CD14-positive monocyte (primary cell): ENCODE measurements around the gene MDH1B. TPM values are rescaled to one million over a fixed set of nuclear protein-coding genes. Genes with fewer than 3 reads are reported as not detected.

Source experiments
- DNase-seq, 3 donors: peaks; one replicate each; pipeline ENCODE4 v3.0.0-alpha.2; 2011 to 2022
- H2AFZ ChIP-seq: 2 replicates; pipeline ENCODE4 v1.6.0; 2012; ENCODE audit warnings: mild to moderate bottlenecking, low read depth, low read length, inconsistent platforms; ENCODE audit not compliant: insufficient read depth, poor library complexity, severe bottlenecking
- H3K27ac ChIP-seq, 2 donors: 1 replicate in 1 of 2; 2 replicates in 1 of 2; pipeline ENCODE4 v1.5.1; 2012 to 2013; ENCODE audit warnings: low read length in 2 of 2, control low read depth in 1 of 2, inconsistent platforms in 1 of 2, low read depth in 1 of 2, mild to moderate bottlenecking in 1 of 2
- H3K27me3 ChIP-seq, 2 donors: one replicate each; pipeline versions ENCODE4 v1.6.0 to v1.6.1; 2011 to 2013; ENCODE audit warnings: low read length in 2 of 2; ENCODE audit not compliant: control insufficient read depth in 2 of 2, insufficient read depth in 2 of 2
- H3K36me3 ChIP-seq, 2 donors: replicated peaks in 1 of 2; 1 replicate in 1 of 2; 2 replicates in 1 of 2; pipeline versions ENCODE4 v1.5.1 to v1.6.1; 2012 to 2013; ENCODE audit warnings: low read length in 2 of 2, control low read depth in 1 of 2, inconsistent platforms in 1 of 2, mild to moderate bottlenecking in 1 of 2; ENCODE audit not compliant: insufficient read depth in 2 of 2, control insufficient read depth in 1 of 2
- H3K4me1 ChIP-seq, 2 donors: 1 replicate in 1 of 2; 2 replicates in 1 of 2; pipeline versions ENCODE4 v1.5.1 to v1.6.1; 2012 to 2013; ENCODE audit warnings: low read length in 2 of 2, control low read depth in 1 of 2, inconsistent platforms in 1 of 2, mild to moderate bottlenecking in 1 of 2, moderate library complexity in 1 of 2; ENCODE audit not compliant: insufficient read depth in 2 of 2, control insufficient read depth in 1 of 2
- H3K4me2 ChIP-seq: replicated peaks from 2 replicates; pipeline ENCODE3; 2012; ENCODE audit warnings: low read length, moderate library complexity, mild to moderate bottlenecking; ENCODE audit not compliant: poor library complexity, severe bottlenecking; ENCODE audit errors: extremely low read depth
- H3K4me3 ChIP-seq, 3 experiments: fragments of 200-600 bp in 1 of 3; sonication (generic) in 1 of 3; replicated peaks in 1 of 3; 1 replicate in 2 of 3; 2 replicates in 1 of 3; pipeline ENCODE4 v1.5.1; 2011 to 2013; ENCODE audit warnings: low read length in 3 of 3, mild to moderate bottlenecking in 3 of 3, control low read depth in 2 of 3, low read depth in 2 of 3, inconsistent platforms in 1 of 3, moderate library complexity in 1 of 3
- H3K79me2 ChIP-seq: 2 replicates; pipeline ENCODE4 v1.6.0; 2012; ENCODE audit warnings: mild to moderate bottlenecking, control low read depth, inconsistent platforms, low read length, moderate library complexity; ENCODE audit not compliant: insufficient read depth
- H3K9ac ChIP-seq: 2 replicates; pipeline ENCODE4 v1.6.0; 2017; ENCODE audit warnings: low read length, mild to moderate bottlenecking; ENCODE audit not compliant: insufficient read depth, poor library complexity, severe bottlenecking
- H3K9me3 ChIP-seq, 2 donors: replicated peaks in 1 of 2; 1 replicate in 1 of 2; 2 replicates in 1 of 2; pipeline versions ENCODE4 v1.5.1 to v1.6.1; 2012 to 2013; ENCODE audit warnings: low read length in 2 of 2, control low read depth in 1 of 2; ENCODE audit not compliant: control insufficient read depth in 1 of 2, insufficient read depth in 1 of 2
- H4K20me1 ChIP-seq: 2 replicates; pipeline ENCODE4 v1.6.0; 2012; ENCODE audit warnings: mild to moderate bottlenecking, low read length, control low read depth, moderate library complexity; ENCODE audit not compliant: insufficient read depth
- H3K27ac Mint-ChIP-seq, 7 donors: one replicate each; pipeline ENCODE4 v1.8.0; 2020; ENCODE audit warnings: mild to moderate bottlenecking in 7 of 7, mixed read lengths in 7 of 7, moderate library complexity in 6 of 7, inconsistent platforms in 2 of 7
- H3K27me3 Mint-ChIP-seq, 3 donors: one replicate each; pipeline ENCODE4 v1.8.0; 2021 to 2022; ENCODE audit warnings: low read depth in 3 of 3, mild to moderate bottlenecking in 3 of 3, mixed read lengths in 3 of 3, moderate library complexity in 3 of 3, inconsistent platforms in 1 of 3
- H3K36me3 Mint-ChIP-seq, 2 donors: one replicate each; pipeline ENCODE4 v1.8.0; 2020; ENCODE audit warnings: mixed read lengths in 2 of 2, inconsistent platforms in 1 of 2, mild to moderate bottlenecking in 1 of 2
- H3K4me1 Mint-ChIP-seq: one replicate; pipeline ENCODE4 v1.8.0; 2020; ENCODE audit warnings: mild to moderate bottlenecking, mixed read lengths
- H3K4me3 Mint-ChIP-seq, 2 donors: one replicate each; pipeline ENCODE4 v1.8.0; 2020; ENCODE audit warnings: mild to moderate bottlenecking in 2 of 2, mixed read lengths in 2 of 2, moderate library complexity in 1 of 2
- H3K9me3 Mint-ChIP-seq, 7 donors: one replicate each; pipeline ENCODE4 v1.8.0; 2020 to 2022; ENCODE audit warnings: mixed read lengths in 7 of 7, mild to moderate bottlenecking in 6 of 7, moderate library complexity in 6 of 7, inconsistent platforms in 2 of 7
- WGBS: methylation state at CpG from one replicate; pipeline ENCODE4 v1.1.5; 2013; ENCODE audit warnings: missing lambda C conversion rate; ENCODE audit not compliant: insufficient coverage; 5-methylcytosine and 5-hydroxymethylcytosine counted together
- intact Hi-C, 2 donors: fragments of 100-400 bp; cut with micrococcal nuclease; formaldehyde crosslinking; loops; one replicate each; pipeline versions ENCODE4 v1.15.0 to v1.15.1; 2023
- polyA plus RNA-seq, 3 donors: library from polyadenylated mRNA; depleted of rRNA in 1 of 3; unstranded in 2 of 3; stranded (reverse) in 1 of 3; fragments of 300-500 nt in 2 of 3; fragments of >200 nt in 1 of 3; fragmentation: Illumina TruSeq in 2 of 3; gene quantifications; 1 replicate in 2 of 3; 2 replicates in 1 of 3; pipeline ENCODE4 v1.2.3, GENCODE V29; 2012 to 2021
- TF ChIP-seq, protein P1 (sequence below): fragments of 200-600 bp; IDR thresholded peaks from one replicate; pipeline ENCODE4 v1.8.0; 2022; ENCODE audit warnings: antibody characterized with exemption, mild to moderate bottlenecking

The MDH1B gene
- polyA plus RNA-seq, 3 donors = not detected

DNA sequence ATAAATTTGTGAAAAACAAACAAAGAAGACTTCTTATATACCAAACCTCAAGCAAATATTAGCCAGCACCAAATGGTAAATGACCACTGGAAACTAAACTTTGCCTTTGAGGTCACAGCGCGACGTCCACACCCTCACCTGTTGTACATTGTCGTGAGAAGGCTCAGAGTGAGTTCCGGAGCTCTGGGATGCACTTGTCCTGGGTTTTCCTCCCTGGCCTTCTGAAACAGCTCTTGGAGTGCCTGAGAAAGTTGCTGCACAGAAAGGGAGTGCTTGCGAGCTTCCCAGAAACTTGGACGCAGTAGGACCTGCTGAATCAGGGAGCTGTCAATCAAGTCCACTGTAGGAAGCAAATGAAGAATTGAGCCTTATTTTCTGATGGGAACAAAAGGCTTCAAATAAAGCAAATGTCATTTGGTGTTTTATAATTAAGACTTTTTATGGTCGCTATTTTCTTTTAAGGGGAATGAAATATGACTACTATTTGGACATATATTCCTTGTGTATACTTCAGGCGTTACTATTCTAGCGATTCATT, 57.9 kb downstream of the MDH1B start:
- H2AFZ ChIP-seq = no peak overlapping the region
- H3K27ac Mint-ChIP-seq = no peak overlapping the region
- no peaks in the 10 kb centered on the region for H3K9me3 ChIP-seq
- H4K20me1 ChIP-seq = no peaks in the 10 kb centered on the region
- H3K9ac ChIP-seq = no peak overlapping the region
- intact Hi-C loops = no loop called here
- no peaks in the 10 kb centered on the region for H3K36me3 Mint-ChIP-seq
- no peak overlapping the region for H3K4me2 ChIP-seq
- 95% methylated on average over 7 of the region's 10 CpGs for WGBS
- no peak for DNase-seq
- H3K9me3 Mint-ChIP-seq = no peaks in the 10 kb centered on the region
- peaks cover 0 to 2% (median 0%) of the 10 kb centered on the region in 3 donors for H3K27me3 Mint-ChIP-seq
- H3K79me2 ChIP-seq = no peaks in the 10 kb centered on the region
- TF ChIP-seq, protein P1, sequence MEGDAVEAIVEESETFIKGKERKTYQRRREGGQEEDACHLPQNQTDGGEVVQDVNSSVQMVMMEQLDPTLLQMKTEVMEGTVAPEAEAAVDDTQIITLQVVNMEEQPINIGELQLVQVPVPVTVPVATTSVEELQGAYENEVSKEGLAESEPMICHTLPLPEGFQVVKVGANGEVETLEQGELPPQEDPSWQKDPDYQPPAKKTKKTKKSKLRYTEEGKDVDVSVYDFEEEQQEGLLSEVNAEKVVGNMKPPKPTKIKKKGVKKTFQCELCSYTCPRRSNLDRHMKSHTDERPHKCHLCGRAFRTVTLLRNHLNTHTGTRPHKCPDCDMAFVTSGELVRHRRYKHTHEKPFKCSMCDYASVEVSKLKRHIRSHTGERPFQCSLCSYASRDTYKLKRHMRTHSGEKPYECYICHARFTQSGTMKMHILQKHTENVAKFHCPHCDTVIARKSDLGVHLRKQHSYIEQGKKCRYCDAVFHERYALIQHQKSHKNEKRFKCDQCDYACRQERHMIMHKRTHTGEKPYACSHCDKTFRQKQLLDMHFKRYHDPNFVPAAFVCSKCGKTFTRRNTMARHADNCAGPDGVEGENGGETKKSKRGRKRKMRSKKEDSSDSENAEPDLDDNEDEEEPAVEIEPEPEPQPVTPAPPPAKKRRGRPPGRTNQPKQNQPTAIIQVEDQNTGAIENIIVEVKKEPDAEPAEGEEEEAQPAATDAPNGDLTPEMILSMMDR = no peak
- H3K27ac ChIP-seq = no peak overlapping the region
- H3K27me3 ChIP-seq = no peaks in the 10 kb centered on the region
- no peaks in the 10 kb centered on the region for H3K4me1 ChIP-seq
- H3K4me3 Mint-ChIP-seq = no peak overlapping the region
- H3K36me3 ChIP-seq = no peaks in the 10 kb centered on the region
- peaks cover 6% of the 10 kb centered on the region for H3K4me1 Mint-ChIP-seq
- no peak overlapping the region for H3K4me3 ChIP-seq

DNA sequence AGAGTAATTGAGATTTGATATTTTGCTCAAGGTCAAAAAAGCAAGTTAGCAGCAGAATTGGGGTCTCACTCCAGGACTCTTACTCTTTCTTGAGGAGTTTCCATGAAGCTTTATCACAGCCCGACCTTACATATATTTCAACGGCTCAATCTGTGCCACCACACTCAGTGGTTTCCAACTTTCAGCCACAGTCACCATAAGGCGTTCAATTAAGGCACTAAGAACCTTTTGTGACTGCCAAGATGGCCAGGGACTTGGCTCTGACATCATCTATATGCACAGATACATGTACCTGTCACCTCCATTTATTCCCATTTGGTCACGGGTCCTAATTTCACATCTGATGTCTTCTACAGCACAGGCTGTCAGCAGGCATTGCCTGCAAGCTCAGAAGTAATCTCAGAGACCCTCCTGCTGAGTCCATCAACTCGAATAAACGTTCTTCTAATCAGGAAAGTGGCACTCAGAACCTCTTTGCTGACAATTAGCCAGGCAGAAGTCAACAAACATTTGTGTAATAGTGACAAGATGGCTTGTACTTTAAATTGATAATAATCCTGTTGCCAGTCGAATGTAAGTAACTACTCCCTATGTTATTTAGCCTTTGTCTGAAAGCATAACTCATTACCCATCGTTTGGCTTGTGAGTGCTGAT, 63.0 kb downstream of the MDH1B start:
- H2AFZ ChIP-seq = no peak overlapping the region
- no peaks in the 10 kb centered on the region for H3K27me3 ChIP-seq
- no peaks in the 10 kb centered on the region for H4K20me1 ChIP-seq
- TF ChIP-seq, protein P1 = no peak
- WGBS = 99% methylated on average over 7 of the region's 8 CpGs
- Mint-ChIP-seq H3K36me3 (no peaks in the 10 kb centered on the region), H3K27ac (no peak overlapping the region), H3K4me3 (no peak overlapping the region), H3K4me1 (peaks cover 12% of the 10 kb centered on the region), H3K9me3 (no peaks in the 10 kb centered on the region), H3K27me3 (peaks cover 0 to 1% (median 0%) of the 10 kb centered on the region in 3 donors)
- intact Hi-C loops = no loop called here
- H3K27ac ChIP-seq = no peak overlapping the region
- DNase-seq = no peak
- no peaks in the 10 kb centered on the region for H3K36me3 ChIP-seq
- H3K79me2 ChIP-seq = no peaks in the 10 kb centered on the region
- no peak overlapping the region for H3K9ac ChIP-seq
- peaks cover 6 to 7% of the 10 kb centered on the region in 2 donors for H3K4me1 ChIP-seq
- H3K4me2 ChIP-seq = no peak overlapping the region
- H3K4me3 ChIP-seq = no peak overlapping the region
- no peaks in the 10 kb centered on the region for H3K9me3 ChIP-seq
